CD14-positive monocyte (primary cell): ENCODE measurements around the gene PRDM7. TPM values are rescaled to one million over a fixed set of nuclear protein-coding genes. Genes with fewer than 3 reads are reported as not detected.
A peak's percentile ranks its signal among the peaks of the same experiment; 100 is the strongest.

Experiments used
- DNase-seq, 3 donors: peaks; one replicate each; pipeline ENCODE4 v3.0.0-alpha.2; 2011 to 2022
- H2AFZ ChIP-seq: 2 replicates; pipeline ENCODE4 v1.6.0; 2012; ENCODE audit warnings: mild to moderate bottlenecking, low read depth, low read length, inconsistent platforms; ENCODE audit not compliant: insufficient read depth, poor library complexity, severe bottlenecking
- H3K27ac ChIP-seq, 2 donors: 1 replicate in 1 of 2; 2 replicates in 1 of 2; pipeline ENCODE4 v1.5.1; 2012 to 2013; ENCODE audit warnings: low read length in 2 of 2, control low read depth in 1 of 2, inconsistent platforms in 1 of 2, low read depth in 1 of 2, mild to moderate bottlenecking in 1 of 2
- H3K27me3 ChIP-seq, 2 donors: one replicate each; pipeline versions ENCODE4 v1.6.0 to v1.6.1; 2011 to 2013; ENCODE audit warnings: low read length in 2 of 2; ENCODE audit not compliant: control insufficient read depth in 2 of 2, insufficient read depth in 2 of 2
- H3K36me3 ChIP-seq, 2 donors: replicated peaks in 1 of 2; 1 replicate in 1 of 2; 2 replicates in 1 of 2; pipeline versions ENCODE4 v1.5.1 to v1.6.1; 2012 to 2013; ENCODE audit warnings: low read length in 2 of 2, control low read depth in 1 of 2, inconsistent platforms in 1 of 2, mild to moderate bottlenecking in 1 of 2; ENCODE audit not compliant: insufficient read depth in 2 of 2, control insufficient read depth in 1 of 2
- H3K4me1 ChIP-seq, 2 donors: 1 replicate in 1 of 2; 2 replicates in 1 of 2; pipeline versions ENCODE4 v1.5.1 to v1.6.1; 2012 to 2013; ENCODE audit warnings: low read length in 2 of 2, control low read depth in 1 of 2, inconsistent platforms in 1 of 2, mild to moderate bottlenecking in 1 of 2, moderate library complexity in 1 of 2; ENCODE audit not compliant: insufficient read depth in 2 of 2, control insufficient read depth in 1 of 2
- H3K4me2 ChIP-seq: replicated peaks from 2 replicates; pipeline ENCODE3; 2012; ENCODE audit warnings: low read length, moderate library complexity, mild to moderate bottlenecking; ENCODE audit not compliant: poor library complexity, severe bottlenecking; ENCODE audit errors: extremely low read depth
- H3K4me3 ChIP-seq, 3 experiments: fragments of 200-600 bp in 1 of 3; sonication (generic) in 1 of 3; replicated peaks in 1 of 3; 1 replicate in 2 of 3; 2 replicates in 1 of 3; pipeline ENCODE4 v1.5.1; 2011 to 2013; ENCODE audit warnings: low read length in 3 of 3, mild to moderate bottlenecking in 3 of 3, control low read depth in 2 of 3, low read depth in 2 of 3, inconsistent platforms in 1 of 3, moderate library complexity in 1 of 3
- H3K79me2 ChIP-seq: 2 replicates; pipeline ENCODE4 v1.6.0; 2012; ENCODE audit warnings: mild to moderate bottlenecking, control low read depth, inconsistent platforms, low read length, moderate library complexity; ENCODE audit not compliant: insufficient read depth
- H3K9ac ChIP-seq: 2 replicates; pipeline ENCODE4 v1.6.0; 2017; ENCODE audit warnings: low read length, mild to moderate bottlenecking; ENCODE audit not compliant: insufficient read depth, poor library complexity, severe bottlenecking
- H3K9me3 ChIP-seq, 2 donors: replicated peaks in 1 of 2; 1 replicate in 1 of 2; 2 replicates in 1 of 2; pipeline versions ENCODE4 v1.5.1 to v1.6.1; 2012 to 2013; ENCODE audit warnings: low read length in 2 of 2, control low read depth in 1 of 2; ENCODE audit not compliant: control insufficient read depth in 1 of 2, insufficient read depth in 1 of 2
- H4K20me1 ChIP-seq: 2 replicates; pipeline ENCODE4 v1.6.0; 2012; ENCODE audit warnings: mild to moderate bottlenecking, low read length, control low read depth, moderate library complexity; ENCODE audit not compliant: insufficient read depth
- H3K27ac Mint-ChIP-seq, 7 donors: one replicate each; pipeline ENCODE4 v1.8.0; 2020; ENCODE audit warnings: mild to moderate bottlenecking in 7 of 7, mixed read lengths in 7 of 7, moderate library complexity in 6 of 7, inconsistent platforms in 2 of 7
- H3K27me3 Mint-ChIP-seq, 3 donors: one replicate each; pipeline ENCODE4 v1.8.0; 2021 to 2022; ENCODE audit warnings: low read depth in 3 of 3, mild to moderate bottlenecking in 3 of 3, mixed read lengths in 3 of 3, moderate library complexity in 3 of 3, inconsistent platforms in 1 of 3
- H3K36me3 Mint-ChIP-seq, 2 donors: one replicate each; pipeline ENCODE4 v1.8.0; 2020; ENCODE audit warnings: mixed read lengths in 2 of 2, inconsistent platforms in 1 of 2, mild to moderate bottlenecking in 1 of 2
- H3K4me1 Mint-ChIP-seq: one replicate; pipeline ENCODE4 v1.8.0; 2020; ENCODE audit warnings: mild to moderate bottlenecking, mixed read lengths
- H3K4me3 Mint-ChIP-seq, 2 donors: one replicate each; pipeline ENCODE4 v1.8.0; 2020; ENCODE audit warnings: mild to moderate bottlenecking in 2 of 2, mixed read lengths in 2 of 2, moderate library complexity in 1 of 2
- H3K9me3 Mint-ChIP-seq, 7 donors: one replicate each; pipeline ENCODE4 v1.8.0; 2020 to 2022; ENCODE audit warnings: mixed read lengths in 7 of 7, mild to moderate bottlenecking in 6 of 7, moderate library complexity in 6 of 7, inconsistent platforms in 2 of 7
- CTCF ChIP-seq: fragments of 200-600 bp; IDR thresholded peaks from one replicate; pipeline ENCODE4 v1.8.0; 2022; ENCODE audit warnings: antibody characterized with exemption, mild to moderate bottlenecking
- WGBS: methylation state at CpG from one replicate; pipeline ENCODE4 v1.1.5; 2013; ENCODE audit warnings: missing lambda C conversion rate; ENCODE audit not compliant: insufficient coverage; 5-methylcytosine and 5-hydroxymethylcytosine counted together
- intact Hi-C, 2 donors: fragments of 100-400 bp; cut with micrococcal nuclease; formaldehyde crosslinking; loops; one replicate each; pipeline versions ENCODE4 v1.15.0 to v1.15.1; 2023
- polyA plus RNA-seq, 3 donors: library from polyadenylated mRNA; depleted of rRNA in 1 of 3; unstranded in 2 of 3; stranded (reverse) in 1 of 3; fragments of 300-500 nt in 2 of 3; fragments of >200 nt in 1 of 3; fragmentation: Illumina TruSeq in 2 of 3; gene quantifications; 1 replicate in 2 of 3; 2 replicates in 1 of 3; pipeline ENCODE4 v1.2.3, GENCODE V29; 2012 to 2021

The PRDM7 gene
- polyA plus RNA-seq, 3 donors, result not detected

- no peak for TF ChIP-seq CTCF
- H2AFZ ChIP-seq, result no peak overlapping the region
- Mint-ChIP-seq H3K36me3 (peaks cover 0 to 2% of the 10 kb centered on the region in 2 donors), H3K27ac (no peak overlapping the region), H3K4me1 (peaks cover 12% of the 10 kb centered on the region), H3K9me3 (peaks cover 15 to 38% (median 33%) of the 10 kb centered on the region in 7 donors), H3K4me3 (peak overlapping the region in 1 of 2 donors; percentile 37), H3K27me3 (peaks cover 4 to 11% (median 9%) of the 10 kb centered on the region in 3 donors)
- H3K9ac ChIP-seq, result no peak overlapping the region
- intact Hi-C loops, result no loop called here
- no peak overlapping the region for H3K27ac ChIP-seq
- no peak overlapping the region for H3K4me2 ChIP-seq
- H3K79me2 ChIP-seq, result no peaks in the 10 kb centered on the region
- no peak for DNase-seq
- H3K27me3 ChIP-seq, result no peaks in the 10 kb centered on the region
- H3K36me3 ChIP-seq, result no peaks in the 10 kb centered on the region
- H3K4me3 ChIP-seq, result no peak overlapping the region
- no peaks in the 10 kb centered on the region for H4K20me1 ChIP-seq
- H3K9me3 ChIP-seq, result peaks cover 12 to 17% of the 10 kb centered on the region in 2 donors
- no peaks in the 10 kb centered on the region for H3K4me1 ChIP-seq
- WGBS, result no CpG with 5 or more reads among the region's 1 CpG
Observed at GRCh38 chr16:90053902-90054500, 23.1 kb downstream of the PRDM7 start.

DNA sequence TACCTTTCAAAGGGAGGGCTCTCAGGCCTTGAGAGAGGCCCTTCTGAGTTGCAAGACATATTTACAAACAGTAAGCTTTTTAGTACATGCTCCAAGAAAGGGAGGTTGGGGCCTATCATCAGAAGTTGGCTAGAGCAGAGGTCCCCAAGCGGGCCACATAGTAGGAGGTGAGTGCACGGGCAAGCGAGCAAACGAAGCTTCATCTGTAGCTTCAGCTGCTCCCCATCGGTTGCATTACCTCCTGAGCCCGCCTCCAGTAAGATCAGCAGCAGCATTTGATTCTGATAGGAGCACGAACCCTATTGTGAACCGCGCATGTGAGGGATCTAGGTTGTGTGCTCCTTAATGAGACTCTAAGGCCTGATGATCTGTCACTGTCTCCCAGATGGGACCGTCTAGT, 26.2 kb downstream of the PRDM7 start:
- no peak overlapping the region for H3K4me3 Mint-ChIP-seq
- H3K9me3 Mint-ChIP-seq, result peaks cover 15 to 33% (median 29%) of the 10 kb centered on the region in 7 donors

More for the DNA sequence above, 26.2 kb downstream of the PRDM7 start:
- peaks cover 17 to 32% (median 28%) of the 10 kb centered on the region in 3 donors for H3K27me3 Mint-ChIP-seq
- Histone ChIP-seq H2AFZ (no peak overlapping the region), H4K20me1 (no peaks in the 10 kb centered on the region), H3K4me2 (no peak overlapping the region), H3K27me3 (peaks cover 9 to 19% of the 10 kb centered on the region in 2 donors), H3K4me1 (peaks cover 10 to 12% of the 10 kb centered on the region in 2 donors), H3K9ac (no peak overlapping the region), H3K36me3 (no peaks in the 10 kb centered on the region), H3K79me2 (no peaks in the 10 kb centered on the region), H3K27ac (no peak overlapping the region), H3K9me3 (peaks cover 12 to 17% of the 10 kb centered on the region in 2 donors), H3K4me3 (no peak overlapping the region)
- peaks cover 17% of the 10 kb centered on the region for H3K4me1 Mint-ChIP-seq
- peaks cover 0 to 4% of the 10 kb centered on the region in 2 donors for H3K36me3 Mint-ChIP-seq
- DNase-seq, result no peak
- intact Hi-C loops, result no loop called here
- H3K27ac Mint-ChIP-seq, result peak overlapping the region in 1 of 7 donors; percentile 35
- WGBS, result 94% methylated on average over 6 of the region's 10 CpGs
- no peak for TF ChIP-seq CTCF
